CD14-positive monocyte (primary cell): ENCODE results near the gene DIMT1. TPM values are rescaled to one million over a fixed set of nuclear protein-coding genes. Genes with fewer than 3 reads are reported as not detected.
A peak's percentile ranks its signal among the peaks of the same experiment; 100 is the strongest.

Experiments
- DNase-seq, 3 donors: peaks; one replicate each; pipeline ENCODE4 v3.0.0-alpha.2; 2011 to 2022
- H2AFZ ChIP-seq: 2 replicates; pipeline ENCODE4 v1.6.0; 2012; ENCODE audit warnings: mild to moderate bottlenecking, low read depth, low read length, inconsistent platforms; ENCODE audit not compliant: insufficient read depth, poor library complexity, severe bottlenecking
- H3K27ac ChIP-seq, 2 donors: 1 replicate in 1 of 2; 2 replicates in 1 of 2; pipeline ENCODE4 v1.5.1; 2012 to 2013; ENCODE audit warnings: low read length in 2 of 2, control low read depth in 1 of 2, inconsistent platforms in 1 of 2, low read depth in 1 of 2, mild to moderate bottlenecking in 1 of 2
- H3K27me3 ChIP-seq, 2 donors: one replicate each; pipeline versions ENCODE4 v1.6.0 to v1.6.1; 2011 to 2013; ENCODE audit warnings: low read length in 2 of 2; ENCODE audit not compliant: control insufficient read depth in 2 of 2, insufficient read depth in 2 of 2
- H3K36me3 ChIP-seq, 2 donors: replicated peaks in 1 of 2; 1 replicate in 1 of 2; 2 replicates in 1 of 2; pipeline versions ENCODE4 v1.5.1 to v1.6.1; 2012 to 2013; ENCODE audit warnings: low read length in 2 of 2, control low read depth in 1 of 2, inconsistent platforms in 1 of 2, mild to moderate bottlenecking in 1 of 2; ENCODE audit not compliant: insufficient read depth in 2 of 2, control insufficient read depth in 1 of 2
- H3K4me1 ChIP-seq, 2 donors: 1 replicate in 1 of 2; 2 replicates in 1 of 2; pipeline versions ENCODE4 v1.5.1 to v1.6.1; 2012 to 2013; ENCODE audit warnings: low read length in 2 of 2, control low read depth in 1 of 2, inconsistent platforms in 1 of 2, mild to moderate bottlenecking in 1 of 2, moderate library complexity in 1 of 2; ENCODE audit not compliant: insufficient read depth in 2 of 2, control insufficient read depth in 1 of 2
- H3K4me2 ChIP-seq: replicated peaks from 2 replicates; pipeline ENCODE3; 2012; ENCODE audit warnings: low read length, moderate library complexity, mild to moderate bottlenecking; ENCODE audit not compliant: poor library complexity, severe bottlenecking; ENCODE audit errors: extremely low read depth
- H3K4me3 ChIP-seq, 3 experiments: fragments of 200-600 bp in 1 of 3; sonication (generic) in 1 of 3; replicated peaks in 1 of 3; 1 replicate in 2 of 3; 2 replicates in 1 of 3; pipeline ENCODE4 v1.5.1; 2011 to 2013; ENCODE audit warnings: low read length in 3 of 3, mild to moderate bottlenecking in 3 of 3, control low read depth in 2 of 3, low read depth in 2 of 3, inconsistent platforms in 1 of 3, moderate library complexity in 1 of 3
- H3K79me2 ChIP-seq: 2 replicates; pipeline ENCODE4 v1.6.0; 2012; ENCODE audit warnings: mild to moderate bottlenecking, control low read depth, inconsistent platforms, low read length, moderate library complexity; ENCODE audit not compliant: insufficient read depth
- H3K9ac ChIP-seq: 2 replicates; pipeline ENCODE4 v1.6.0; 2017; ENCODE audit warnings: low read length, mild to moderate bottlenecking; ENCODE audit not compliant: insufficient read depth, poor library complexity, severe bottlenecking
- H3K9me3 ChIP-seq, 2 donors: replicated peaks in 1 of 2; 1 replicate in 1 of 2; 2 replicates in 1 of 2; pipeline versions ENCODE4 v1.5.1 to v1.6.1; 2012 to 2013; ENCODE audit warnings: low read length in 2 of 2, control low read depth in 1 of 2; ENCODE audit not compliant: control insufficient read depth in 1 of 2, insufficient read depth in 1 of 2
- H4K20me1 ChIP-seq: 2 replicates; pipeline ENCODE4 v1.6.0; 2012; ENCODE audit warnings: mild to moderate bottlenecking, low read length, control low read depth, moderate library complexity; ENCODE audit not compliant: insufficient read depth
- H3K27ac Mint-ChIP-seq, 7 donors: one replicate each; pipeline ENCODE4 v1.8.0; 2020; ENCODE audit warnings: mild to moderate bottlenecking in 7 of 7, mixed read lengths in 7 of 7, moderate library complexity in 6 of 7, inconsistent platforms in 2 of 7
- H3K27me3 Mint-ChIP-seq, 3 donors: one replicate each; pipeline ENCODE4 v1.8.0; 2021 to 2022; ENCODE audit warnings: low read depth in 3 of 3, mild to moderate bottlenecking in 3 of 3, mixed read lengths in 3 of 3, moderate library complexity in 3 of 3, inconsistent platforms in 1 of 3
- H3K36me3 Mint-ChIP-seq, 2 donors: one replicate each; pipeline ENCODE4 v1.8.0; 2020; ENCODE audit warnings: mixed read lengths in 2 of 2, inconsistent platforms in 1 of 2, mild to moderate bottlenecking in 1 of 2
- H3K4me1 Mint-ChIP-seq: one replicate; pipeline ENCODE4 v1.8.0; 2020; ENCODE audit warnings: mild to moderate bottlenecking, mixed read lengths
- H3K4me3 Mint-ChIP-seq, 2 donors: one replicate each; pipeline ENCODE4 v1.8.0; 2020; ENCODE audit warnings: mild to moderate bottlenecking in 2 of 2, mixed read lengths in 2 of 2, moderate library complexity in 1 of 2
- H3K9me3 Mint-ChIP-seq, 7 donors: one replicate each; pipeline ENCODE4 v1.8.0; 2020 to 2022; ENCODE audit warnings: mixed read lengths in 7 of 7, mild to moderate bottlenecking in 6 of 7, moderate library complexity in 6 of 7, inconsistent platforms in 2 of 7
- WGBS: methylation state at CpG from one replicate; pipeline ENCODE4 v1.1.5; 2013; ENCODE audit warnings: missing lambda C conversion rate; ENCODE audit not compliant: insufficient coverage; 5-methylcytosine and 5-hydroxymethylcytosine counted together
- intact Hi-C, 2 donors: fragments of 100-400 bp; cut with micrococcal nuclease; formaldehyde crosslinking; loops; one replicate each; pipeline versions ENCODE4 v1.15.0 to v1.15.1; 2023
- polyA plus RNA-seq, 3 donors: library from polyadenylated mRNA; depleted of rRNA in 1 of 3; unstranded in 2 of 3; stranded (reverse) in 1 of 3; fragments of 300-500 nt in 2 of 3; fragments of >200 nt in 1 of 3; fragmentation: Illumina TruSeq in 2 of 3; gene quantifications; 1 replicate in 2 of 3; 2 replicates in 1 of 3; pipeline ENCODE4 v1.2.3, GENCODE V29; 2012 to 2021
- TF ChIP-seq, protein P1 (sequence below): fragments of 200-600 bp; IDR thresholded peaks from one replicate; pipeline ENCODE4 v1.8.0; 2022; ENCODE audit warnings: antibody characterized with exemption, mild to moderate bottlenecking

DIMT1 gene
- polyA plus RNA-seq, 3 donors: 10.1 to 27.6 (median 25.1) TPM

- DNase-seq: no peak
- Histone ChIP-seq H3K79me2 (peaks cover 75% of the 10 kb centered on the region), H3K9ac (no peak overlapping the region), H3K27me3 (no peaks in the 10 kb centered on the region), H3K4me3 (no peak overlapping the region), H3K4me1 (peaks cover 1 to 4% of the 10 kb centered on the region in 2 donors), H3K36me3 (peaks cover 0 to 9% of the 10 kb centered on the region in 2 donors), H3K4me2 (no peak overlapping the region), H4K20me1 (no peaks in the 10 kb centered on the region), H3K9me3 (no peaks in the 10 kb centered on the region), H2AFZ (no peak overlapping the region), H3K27ac (no peak overlapping the region)
- peaks cover 2% of the 10 kb centered on the region for H3K4me1 Mint-ChIP-seq
- no peak overlapping the region for H3K4me3 Mint-ChIP-seq
- no peaks in the 10 kb centered on the region for H3K9me3 Mint-ChIP-seq
- WGBS: no CpG with 5 or more reads among the region's 4 CpGs
- TF ChIP-seq, protein P1, sequence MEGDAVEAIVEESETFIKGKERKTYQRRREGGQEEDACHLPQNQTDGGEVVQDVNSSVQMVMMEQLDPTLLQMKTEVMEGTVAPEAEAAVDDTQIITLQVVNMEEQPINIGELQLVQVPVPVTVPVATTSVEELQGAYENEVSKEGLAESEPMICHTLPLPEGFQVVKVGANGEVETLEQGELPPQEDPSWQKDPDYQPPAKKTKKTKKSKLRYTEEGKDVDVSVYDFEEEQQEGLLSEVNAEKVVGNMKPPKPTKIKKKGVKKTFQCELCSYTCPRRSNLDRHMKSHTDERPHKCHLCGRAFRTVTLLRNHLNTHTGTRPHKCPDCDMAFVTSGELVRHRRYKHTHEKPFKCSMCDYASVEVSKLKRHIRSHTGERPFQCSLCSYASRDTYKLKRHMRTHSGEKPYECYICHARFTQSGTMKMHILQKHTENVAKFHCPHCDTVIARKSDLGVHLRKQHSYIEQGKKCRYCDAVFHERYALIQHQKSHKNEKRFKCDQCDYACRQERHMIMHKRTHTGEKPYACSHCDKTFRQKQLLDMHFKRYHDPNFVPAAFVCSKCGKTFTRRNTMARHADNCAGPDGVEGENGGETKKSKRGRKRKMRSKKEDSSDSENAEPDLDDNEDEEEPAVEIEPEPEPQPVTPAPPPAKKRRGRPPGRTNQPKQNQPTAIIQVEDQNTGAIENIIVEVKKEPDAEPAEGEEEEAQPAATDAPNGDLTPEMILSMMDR: no peak
- no peaks in the 10 kb centered on the region for H3K27me3 Mint-ChIP-seq
- no peak overlapping the region for H3K27ac Mint-ChIP-seq
- intact Hi-C loops: no loop called here
- peaks cover 0 to 16% of the 10 kb centered on the region in 2 donors for H3K36me3 Mint-ChIP-seq
Measured at GRCh38 chr5:62418462-62419076, 14.9 kb upstream of the DIMT1 start.

GRCh38 chr5:62413711-62414110 lies 10.0 kb upstream of the DIMT1 start:
- Histone ChIP-seq H3K4me2 (peak overlapping the region; percentile 92), H3K4me3 (peak overlapping the region in 1 of 3 experiments; percentile 93), H3K36me3 (peaks cover 0 to 6% of the 10 kb centered on the region in 2 donors), H3K27me3 (no peaks in the 10 kb centered on the region), H2AFZ (peak overlapping the region; percentile 98), H3K9me3 (no peaks in the 10 kb centered on the region), H3K9ac (no peak overlapping the region), H3K79me2 (peaks cover 61% of the 10 kb centered on the region), H4K20me1 (no peaks in the 10 kb centered on the region), H3K27ac (no peak overlapping the region), H3K4me1 (peaks cover 14 to 17% of the 10 kb centered on the region in 2 donors)
- Mint-ChIP-seq H3K36me3 (peaks cover 0 to 6% of the 10 kb centered on the region in 2 donors), H3K4me1 (peaks cover 11% of the 10 kb centered on the region), H3K27ac (peak overlapping the region in 2 of 7 donors; percentile 84 to 91), H3K27me3 (peaks cover 0 to 2% (median 0%) of the 10 kb centered on the region in 3 donors), H3K4me3 (peak overlapping the region in 1 of 2 donors; percentile 91), H3K9me3 (no peaks in the 10 kb centered on the region)
- no peak for DNase-seq
- intact Hi-C loops: no loop called here
- TF ChIP-seq, protein P1: no peak
- no CpG with 5 or more reads among the region's 3 CpGs for WGBS
